ENCODE data around the gene ARHGEF25. TPM values are rescaled to one million over a fixed set of nuclear protein-coding genes. Genes with fewer than 3 reads are reported as not detected.

The ARHGEF25 gene
- 0.10 and 0.98 TPM in 2 replicates for total RNA-seq

GRCh38 chr12:57611108-57611826 is at the start of gene ARHGEF25:
TSS of gene ARHGEF25 (plus strand) at chr12:57611435. CDS start at chr12:57611895, 460 bp downstream.

GRCh38 chr12:57590864-57591781 is 20.1 kb upstream of the ARHGEF25 start, which contains the start of gene PIP4K2C:
TSS of gene PIP4K2C (plus strand) at chr12:57591192. CDS start at chr12:57591290, 98 bp downstream.

GRCh38 chr12:57604454-57604991 is 6.7 kb upstream of the ARHGEF25 start, which contains the start of gene DTX3:
TSS of gene DTX3 (plus strand) at chr12:57604824. CDS start at chr12:57606518, 1,694 bp downstream.

GRCh38 chr12:57632958-57633840 is 22.0 kb downstream of the ARHGEF25 start, which contains the start of gene B4GALNT1:
TSS of gene B4GALNT1 (minus strand) at chr12:57633201. CDS start at chr12:57632132, 1,069 bp downstream.

Other genes starting within 250 kb of the ARHGEF25 start
- gene R3HDM2, start 180.4 kb upstream of the ARHGEF25 start, total RNA-seq, result 13.6 and 22.5 TPM in 2 replicates
- not detected in 2 replicates for gene INHBC, start 176.7 kb upstream of the ARHGEF25 start, total RNA-seq
- not detected in 2 replicates for gene INHBE, start 156.1 kb upstream of the ARHGEF25 start, total RNA-seq
- gene GLI1, start 151.7 kb upstream of the ARHGEF25 start, total RNA-seq, result not detected in 2 replicates
- gene ARHGAP9, start 131.6 kb upstream of the ARHGEF25 start, total RNA-seq, result not detected in 2 replicates
- gene MARS1, start 123.4 kb upstream of the ARHGEF25 start, total RNA-seq, result 111 and 114 TPM in 2 replicates
- gene DDIT3, start 90.9 kb upstream of the ARHGEF25 start, total RNA-seq, result 4.9 and 5.9 TPM in 2 replicates
- gene MBD6, start 88.6 kb upstream of the ARHGEF25 start, total RNA-seq, result 9.3 and 12.7 TPM in 2 replicates
- 145 and 151 TPM in 2 replicates for gene DCTN2, start 64.2 kb upstream of the ARHGEF25 start, total RNA-seq
- not detected in 2 replicates for gene KIF5A, start 61.4 kb upstream of the ARHGEF25 start, total RNA-seq
- 9.1 and 9.6 TPM in 2 replicates for gene PIP4K2C, start 20.2 kb upstream of the ARHGEF25 start, total RNA-seq
- 0.48 and 1.3 TPM in 2 replicates for gene DTX3, start 6.6 kb upstream of the ARHGEF25 start, total RNA-seq
- gene B4GALNT1, start 21.8 kb downstream of the ARHGEF25 start, total RNA-seq, result not detected in 2 replicates
- 182 and 199 TPM in 2 replicates for gene OS9, start 82.7 kb downstream of the ARHGEF25 start, total RNA-seq
- 0.29 and 0.33 TPM in 2 replicates for gene AGAP2, start 127.3 kb downstream of the ARHGEF25 start, total RNA-seq
- 33.3 and 47.4 TPM in 2 replicates for gene TSPAN31, start 133.6 kb downstream of the ARHGEF25 start, total RNA-seq
- gene CDK4, start 140.9 kb downstream of the ARHGEF25 start, total RNA-seq, result 215 and 222 TPM in 2 replicates
- 2.7 and 7.5 TPM in 2 replicates for gene MARCHF9, start 143.7 kb downstream of the ARHGEF25 start, total RNA-seq
- gene CYP27B1, start 155.6 kb downstream of the ARHGEF25 start, total RNA-seq, result under 0.01 and 0.67 TPM in 2 replicates
- gene METTL1, start 160.7 kb downstream of the ARHGEF25 start, total RNA-seq, result 5.9 TPM in 2 replicates
- 8.8 and 10.5 TPM in 2 replicates for gene EEF1AKMT3, start 161.2 kb downstream of the ARHGEF25 start, total RNA-seq
- gene TSFM, start 171.4 kb downstream of the ARHGEF25 start, total RNA-seq, result 15.7 and 17.4 TPM in 2 replicates
- 0.98 and 1.1 TPM in 2 replicates for gene AVIL, start 207.3 kb downstream of the ARHGEF25 start, total RNA-seq
- 81.9 and 99.9 TPM in 2 replicates for gene CTDSP2, start 235.3 kb downstream of the ARHGEF25 start, total RNA-seq

All from vein endothelial cell (primary cell).